GM12878 (cell line): ENCODE measurements around the gene KPNA1. TPM values are rescaled to one million over a fixed set of nuclear protein-coding genes. Genes with fewer than 3 reads are reported as not detected.

Experiments
- ATAC-seq: fragments of 200-7000 bp; cut with Tn5 transposase; 3 replicates; pipeline ENCODE4 v1.9.1; 2020; ENCODE audit warnings: mild to moderate bottlenecking, moderate library complexity
- BruUV-seq: library from RNA; stranded (reverse); fragments of 400-500 nt; replicated peaks from 2 replicates; lab custom pipeline; 2021; lab: Mats Ljungman, UMichigan
- CTCF ChIA-PET: fragments of 300-600 bp; sonication (Branson Sonifier 250); formaldehyde crosslinking; extraction: SDS; loops from one replicate; lab custom pipeline; 2021; ENCODE audit warnings: inconsistent platforms; lab: Yijun Ruan, JAX
- POLR2A ChIA-PET: fragments of 350-600 bp; formaldehyde crosslinking; extraction: SDS; loops from one replicate; lab custom pipeline; 2021; ENCODE audit warnings: inconsistent platforms; lab: Charles Lee
- RAD21 ChIA-PET: fragments of 300-600 bp; sonication (Branson Sonifier 250); formaldehyde crosslinking; loops from one replicate; lab custom pipeline; 2023; ENCODE audit warnings: antibody characterized with exemption; ENCODE audit not compliant: unreplicated experiment; lab: Charles Lee
- SMC1A ChIA-PET: fragments of 300-600 bp; sonication (Branson Sonifier 250); formaldehyde crosslinking; loops from one replicate; lab custom pipeline; 2023; ENCODE audit not compliant: unreplicated experiment, uncharacterized antibody; lab: Charles Lee
- DNase-seq: peaks from one replicate; pipeline ENCODE4 v3.0.0-alpha.2; 2011; ENCODE audit warnings: low read depth, low spot score
- FAIRE-seq: peaks from 3 replicates; lab custom pipeline; 2011; peaks lifted over from hg19 to GRCh38; lab: Jason Lieb, UNC
- H2AFZ ChIP-seq: 2 replicates; pipeline ENCODE4 v1.6.0; 2011; ENCODE audit warnings: low read depth, low read length, control low read depth; ENCODE audit not compliant: control insufficient read depth
- H3K27ac ChIP-seq: 2 replicates; pipeline ENCODE4 v1.5.1; 2011; ENCODE audit warnings: control low read depth; ENCODE audit not compliant: control insufficient read depth, insufficient read depth
- H3K27me3 ChIP-seq, 2 experiments: replicated peaks in 1 of 2; 2 replicates each; pipeline versions ENCODE4 v1.6.0 to v1.6.1; 2011; ENCODE audit warnings: low read length in 1 of 2; ENCODE audit not compliant: control insufficient read depth in 2 of 2, insufficient read depth in 2 of 2
- H3K36me3 ChIP-seq, 2 experiments: 2 replicates each; pipeline ENCODE4 v1.5.1; 2011; ENCODE audit warnings: low read length in 1 of 2; ENCODE audit not compliant: control insufficient read depth in 2 of 2, insufficient read depth in 2 of 2
- H3K4me1 ChIP-seq: 2 replicates; pipeline ENCODE4 v1.6.1; 2011; ENCODE audit warnings: mild to moderate bottlenecking, low read length, moderate library complexity, mixed read lengths; ENCODE audit not compliant: control insufficient read depth, insufficient read depth
- H3K4me2 ChIP-seq: 2 replicates; pipeline ENCODE4 v1.6.0; 2011; ENCODE audit warnings: control low read depth; ENCODE audit not compliant: control insufficient read depth, insufficient read depth
- H3K4me3 ChIP-seq: fragments of 200-600 bp; sonication (generic); 2 replicates; pipeline ENCODE4 v1.5.1; 2016
- H3K79me2 ChIP-seq: 2 replicates; pipeline ENCODE4 v1.6.0; 2011; ENCODE audit warnings: low read length; ENCODE audit not compliant: control insufficient read depth, insufficient read depth
- H3K9ac ChIP-seq: 2 replicates; pipeline ENCODE4 v1.8.0; 2011; ENCODE audit warnings: low read length, control low read depth, mixed read lengths; ENCODE audit not compliant: control insufficient read depth, insufficient read depth
- H3K9me3 ChIP-seq: replicated peaks from 3 replicates; pipeline ENCODE4 v1.5.1; 2011; ENCODE audit warnings: mild to moderate bottlenecking, low read length; ENCODE audit not compliant: control insufficient read depth, insufficient read depth
- H4K20me1 ChIP-seq: 2 replicates; pipeline ENCODE4 v1.6.0; 2011; ENCODE audit not compliant: control insufficient read depth, insufficient read depth
- BCL11A ChIP-seq: IDR thresholded peaks from 2 replicates; pipeline ENCODE4 v1.6.1; 2011; ENCODE audit warnings: low read depth, low read length
- BHLHE40 ChIP-seq, 2 experiments: fragments of 450-650 bp in 1 of 2; IDR thresholded peaks; 2 replicates each; pipeline ENCODE4 v1.6.1; 2011 to 2017; ENCODE audit warnings: low read depth in 2 of 2, borderline replicate concordance in 1 of 2, improper control_type of control experiment in 1 of 2, low read length in 1 of 2, mild to moderate bottlenecking in 1 of 2
- BMI1 ChIP-seq: fragments of 450-650 bp; IDR thresholded peaks from 2 replicates; pipeline ENCODE4 v1.6.1; 2016; ENCODE audit warnings: mild to moderate bottlenecking, moderate library complexity, borderline replicate concordance
- CEBPB ChIP-seq, 2 experiments: fragments of 150-350 bp in 1 of 2; IDR thresholded peaks; 2 replicates each; pipeline ENCODE4 v1.6.1; 2012 to 2014; ENCODE audit warnings: low read depth in 2 of 2, low read length in 2 of 2, borderline replicate concordance in 1 of 2, inconsistent platforms in 1 of 2
- CHD1 ChIP-seq: IDR thresholded peaks from 2 replicates; pipeline ENCODE4 v1.6.1; 2012; ENCODE audit warnings: low read depth, low read length, improper control_type of control experiment
- CHD4 ChIP-seq: fragments of 200-600 bp; sonication (generic); IDR thresholded peaks from 2 replicates; pipeline ENCODE4 v1.6.1; 2016; ENCODE audit warnings: mild to moderate bottlenecking
- EGR1 ChIP-seq, 2 experiments: IDR thresholded peaks; 1 replicate in 1 of 2; 2 replicates in 1 of 2; pipeline ENCODE4 v1.6.1; 2011 to 2012; ENCODE audit warnings: low read depth in 2 of 2, low read length in 2 of 2, borderline replicate concordance in 1 of 2, mild to moderate bottlenecking in 1 of 2, moderate library complexity in 1 of 2
- ESRRA ChIP-seq: IDR thresholded peaks from 2 replicates; pipeline ENCODE4 v1.6.1; 2012; ENCODE audit warnings: mild to moderate bottlenecking, low read length, improper control_type of control experiment
- HSF1 ChIP-seq: fragments of 150-350 bp; IDR thresholded peaks from 2 replicates; pipeline ENCODE4 v1.6.1; 2014; ENCODE audit warnings: mild to moderate bottlenecking, low read depth, low read length
- NFXL1 ChIP-seq: fragments of 450-650 bp; IDR thresholded peaks from 2 replicates; pipeline ENCODE4 v1.6.1; 2017; ENCODE audit warnings: antibody characterized with exemption, mild to moderate bottlenecking, borderline replicate concordance
- NKRF ChIP-seq: fragments of 450-650 bp; conservative IDR thresholded peaks from 2 replicates; pipeline ENCODE4 v1.6.1; 2017; ENCODE audit warnings: mild to moderate bottlenecking, moderate library complexity
- NR2C1 ChIP-seq: fragments of 450-650 bp; IDR thresholded peaks from 2 replicates; pipeline ENCODE4 v1.6.1; 2017; ENCODE audit warnings: antibody characterized with exemption, mild to moderate bottlenecking, moderate library complexity
- POLR2AphosphoS2 ChIP-seq: IDR thresholded peaks from 2 replicates; pipeline ENCODE4 v1.6.1; 2011; ENCODE audit warnings: low read depth, mild to moderate bottlenecking, low read length, improper control_type of control experiment, moderate library complexity
- POLR2AphosphoS5 ChIP-seq: IDR thresholded peaks from 2 replicates; pipeline ENCODE4 v1.6.1; 2011; ENCODE audit warnings: mild to moderate bottlenecking, low read length, inconsistent platforms
- RAD51 ChIP-seq: fragments of 450-650 bp; IDR thresholded peaks from 2 replicates; pipeline ENCODE4 v1.6.1; 2016; ENCODE audit warnings: moderate library complexity, mild to moderate bottlenecking, inconsistent platforms
- RFX5 ChIP-seq: IDR thresholded peaks from 2 replicates; pipeline ENCODE4 v1.6.1; 2011; ENCODE audit warnings: low read depth, low read length, improper control_type of control experiment
- SIN3A ChIP-seq: IDR thresholded peaks from 2 replicates; pipeline ENCODE4 v1.6.1; 2012; ENCODE audit warnings: low read depth, low read length, improper control_type of control experiment
- ZBTB33 ChIP-seq: fragments of 450-650 bp; IDR thresholded peaks from 2 replicates; pipeline ENCODE4 v1.6.1; 2017; ENCODE audit warnings: mild to moderate bottlenecking
- WGBS: methylation state at CpG from one replicate; pipeline ENCODE4 v1.1.6; 2016; ENCODE audit warnings: low lambda C conversion rate; ENCODE audit not compliant: insufficient replicate concordance, insufficient coverage; ENCODE audit errors: missing lambda C conversion rate; 5-methylcytosine and 5-hydroxymethylcytosine counted together
- in situ Hi-C: fragments of 300-500 bp; cut with MboI; formaldehyde crosslinking; loops from 9 replicates; pipeline ENCODE4 v1.14.3; 2018; ENCODE audit warnings: mixed read lengths
- intact Hi-C: fragments of 100-400 bp; cut with micrococcal nuclease; formaldehyde crosslinking; loops from one replicate; pipeline ENCODE4 v1.14.2; 2022; ENCODE audit not compliant: unreplicated experiment
- polyA plus RNA-seq, 11 experiments: library from polyadenylated mRNA; depleted of rRNA in 4 of 11; unstranded in 6 of 11; stranded (reverse) in 5 of 11; fragments of >200 nt; fragmentation: Nextera tagmentation in 4 of 11; fragmentation: Illumina TruSeq in 1 of 11; extraction: Ambion mirVana in 4 of 11; extraction: Trizol in 1 of 11; gene quantifications; 1 replicate in 1 of 11; 2 replicates in 10 of 11; pipeline versions ENCODE4 v1.2.1 to v1.2.3, GENCODE V29; 2011 to 2016; ENCODE audit warnings: inconsistent platforms in 2 of 11, missing spikeins in 2 of 11, low read depth in 1 of 11
- total RNA-seq, 4 experiments: library from RNA; depleted of rRNA in 3 of 4; stranded (reverse); fragments of >200 nt in 3 of 4; fragmentation: Illumina TruSeq in 1 of 4; extraction: Trizol in 1 of 4; gene quantifications; 2 replicates each; pipeline versions ENCODE4 v1.2.1 to v1.2.3, GENCODE V29; 2013 to 2021

Gene KPNA1
- total and polyA plus RNA-seq, 10 of the 15 experiments (the other 5 are each of a cell fraction or from before 2014, with no cell fraction given) = 8.5 to 52.7 (median 41.0) TPM

- CTCF ChIA-PET = interaction anchor here (0.6 to 3.2 kb wide), 11 partner anchors 10 to 110 kb away, joined by 3 to 29 read pairs (median 6); partner anchors contain the start of genes FAM162A and KPNA1
- TF ChIP-seq CEBPB (IDR thresholded peaks at IDR 0.05; ENCODE audit: borderline replicate concordance in 1 of 2, low read depth in 2 of 2, low read length in 2 of 2) (no peak), NFXL1 (no peak), NR2C1 (no peak), RFX5 (peak; percentile 71; the same call in 1 of the 2 replicates), POLR2AphosphoS2 (no peak), BMI1 (peak; percentile 79), ZBTB33 (no peak), CHD1 (no peak), SIN3A (peak; percentile 51; the same call in 1 of the 2 replicates), BCL11A (no peak), NKRF (0 out of 2 replicates have a peak, but pooled peaks have one; percentile 67), ESRRA (no peak), CHD4 (no peak), RAD51 (no peak), EGR1 (IDR thresholded peaks at IDR 0.05; ENCODE audit: borderline replicate concordance in 1 of 2, low read depth in 2 of 2, low read length in 2 of 2) (no peak), BHLHE40 (IDR thresholded peaks at IDR 0.05; ENCODE audit: borderline replicate concordance in 1 of 2, low read depth in 2 of 2, low read length in 1 of 2) (no peak), HSF1 (no peak), POLR2AphosphoS5 (no peak)
Measured at GRCh38 chr3:122415104-122415744, 99.5 kb downstream of the KPNA1 start.

More at GRCh38 chr3:122415104-122415744, 99.5 kb downstream of the KPNA1 start:
- peak; percentile 39 for DNase-seq
- Histone ChIP-seq H3K4me2 (peak overlapping the region; percentile 96), H3K9me3 (no peaks in the 10 kb centered on the region), H3K4me3 (peak overlapping the region; percentile 77), H3K4me1 (peaks cover 14% of the 10 kb centered on the region; the same call in 1 of the 2 replicates), H3K27me3 (no peaks in the 10 kb centered on the region), H3K36me3 (peaks cover 0 to 5% of the 10 kb centered on the region in 2 experiments; a peak in 2 of 4 replicates), H3K27ac (peak overlapping the region; percentile 91), H3K9ac (peak overlapping the region; percentile 75), H3K79me2 (peaks cover 32% of the 10 kb centered on the region), H2AFZ (peak overlapping the region; percentile 66), H4K20me1 (no peaks in the 10 kb centered on the region)
- in situ Hi-C loops (no loop called here), intact Hi-C loops (no loop called here)
- ATAC-seq = peak; percentile 79
- TSS peak; percentile 82 for BruUV-seq
- ChIA-PET POLR2A (interaction anchor here (1.1 to 3.0 kb wide), 8 partner anchors 8 to 181 kb away, joined by 3 to 16 read pairs (median 8); partner anchors contain the start of genes FAM162A and MIX23), SMC1A (interaction anchor here (0.8 to 3.0 kb wide), 20 partner anchors 7 to 869 kb away, joined by 3 to 31 read pairs (median 4); partner anchors contain the start of genes FAM162A, MIX23 and POLQ), RAD21 (interaction anchor here (0.8 to 3.7 kb wide), 8 partner anchors 9 to 314 kb away, joined by 3 to 20 read pairs (median 6); partner anchors contain the start of gene FAM162A)
- WGBS = 25% methylated on average over 10 of the region's 10 CpGs
- peak; percentile 97 for FAIRE-seq
